K562 (cell line): ENCODE results near the gene PRKAR2B. TPM values are rescaled to one million over a fixed set of nuclear protein-coding genes. Genes with fewer than 3 reads are reported as not detected.
A peak's percentile ranks its signal among the peaks of the same experiment; 100 is the strongest.

Experiments
- ATAC-seq: fragments of 200-7000 bp; cut with Tn5 transposase; 3 replicates; pipeline ENCODE4 v1.9.1; 2020; ENCODE audit warnings: moderate library complexity
- BruUV-seq: library from RNA; stranded (reverse); fragments of 400-500 nt; replicated peaks from 2 replicates; lab custom pipeline; 2021; lab: Mats Ljungman, UMichigan
- CTCF ChIA-PET: fragments of 300-600 bp; formaldehyde crosslinking; extraction: SDS; loops from one replicate; lab custom pipeline; 2021; ENCODE audit warnings: low intra/inter-chr PET ratio; lab: Yijun Ruan, JAX
- POLR2A ChIA-PET: fragments of 300-600, 350-650 bp; sonication (Branson Sonifier 250); formaldehyde crosslinking; extraction: SDS; loops from one replicate; lab custom pipeline; 2021; ENCODE audit warnings: antibody characterized with exemption, inconsistent platforms; lab: Yijun Ruan, JAX
- DNase-seq, 4 experiments: peaks; one replicate each; pipeline versions ENCODE4 v3.0.0 to v3.0.0-alpha.2; 2011 to 2018; ENCODE audit warnings: low spot score in 3 of 4, mixed read lengths in 3 of 4; ENCODE audit errors: extremely low read depth in 1 of 4
- FAIRE-seq: peaks from 2 replicates; lab custom pipeline; 2011; peaks lifted over from hg19 to GRCh38; lab: Jason Lieb, UNC
- H2AFZ ChIP-seq: 2 replicates; pipeline ENCODE4 v1.6.0; 2011; ENCODE audit warnings: low read depth, low read length, control low read depth, inconsistent platforms
- H3K27ac ChIP-seq: fragments of 200-600 bp; 3 replicates; pipeline ENCODE4 v1.8.0; 2011; ENCODE audit warnings: low read depth, mild to moderate bottlenecking, control low read depth, inconsistent platforms, low read length, moderate library complexity, mixed read lengths; ENCODE audit errors: extremely low read depth
- H3K27me3 ChIP-seq, 2 experiments: fragments of 300-600 bp in 1 of 2; 2 replicates in 1 of 2; 3 replicates in 1 of 2; pipeline versions ENCODE4 v1.6.0 to v1.8.0; 2011; ENCODE audit warnings: inconsistent platforms in 2 of 2, low read length in 2 of 2, mild to moderate bottlenecking in 1 of 2, mixed read lengths in 1 of 2, moderate library complexity in 1 of 2; ENCODE audit not compliant: control insufficient read depth in 2 of 2, insufficient read depth in 2 of 2
- H3K36me3 ChIP-seq: fragments of 300-600 bp; 3 replicates; pipeline ENCODE4 v1.8.0; 2011; ENCODE audit warnings: mild to moderate bottlenecking, low read length, inconsistent platforms; ENCODE audit not compliant: control insufficient read depth, insufficient read depth
- H3K4me1 ChIP-seq, 2 experiments: fragments of 200-600 bp in 1 of 2; replicated peaks in 1 of 2; 2 replicates in 1 of 2; 3 replicates in 1 of 2; pipeline versions ENCODE4 v1.5.1 to v1.8.0; 2011; ENCODE audit warnings: inconsistent platforms in 2 of 2, low read length in 2 of 2, mild to moderate bottlenecking in 1 of 2, mixed read lengths in 1 of 2, moderate library complexity in 1 of 2; ENCODE audit not compliant: control insufficient read depth in 2 of 2, insufficient read depth in 2 of 2
- H3K4me2 ChIP-seq: 2 replicates; pipeline ENCODE4 v1.6.1; 2011; ENCODE audit warnings: low read length, control low read depth, inconsistent platforms, mixed read lengths; ENCODE audit not compliant: insufficient read depth
- H3K4me3 ChIP-seq: fragments of 200-600 bp; sonication (generic), shearing (Covaris generic); 2 replicates; pipeline ENCODE4 v1.5.1; 2016; ENCODE audit warnings: control low read depth, inconsistent platforms
- H3K79me2 ChIP-seq: fragments of 200-600 bp; 3 replicates; pipeline ENCODE4 v1.8.0; 2011; ENCODE audit warnings: low read length, inconsistent platforms; ENCODE audit not compliant: control insufficient read depth, insufficient read depth
- H3K9ac ChIP-seq, 2 experiments: 2 replicates each; pipeline versions ENCODE4 v1.6.0 to v1.6.1; 2011; ENCODE audit warnings: low read depth in 2 of 2, low read length in 2 of 2, control low read depth in 1 of 2, inconsistent platforms in 1 of 2, mild to moderate bottlenecking in 1 of 2, mixed read lengths in 1 of 2; ENCODE audit not compliant: insufficient read depth in 1 of 2
- H3K9me1 ChIP-seq: one replicate; pipeline ENCODE4 v1.6.0; 2011; ENCODE audit warnings: inconsistent platforms, mild to moderate bottlenecking, low read length, moderate library complexity; ENCODE audit not compliant: control insufficient read depth, insufficient read depth
- H3K9me3 ChIP-seq: replicated peaks from 2 replicates; pipeline ENCODE4 v1.5.1; 2011; ENCODE audit warnings: low read depth, low read length, inconsistent platforms; ENCODE audit not compliant: control insufficient read depth, insufficient read depth
- H4K20me1 ChIP-seq: replicated peaks from 2 replicates; pipeline ENCODE4 v1.6.1; 2011; ENCODE audit warnings: low read length, inconsistent platforms, mixed read lengths; ENCODE audit not compliant: control insufficient read depth, insufficient read depth
- CHD4 ChIP-seq: fragments of 200-600 bp; sonication (generic); IDR thresholded peaks from 3 replicates; pipeline ENCODE4 v1.6.1; 2012; ENCODE audit warnings: low read depth, mild to moderate bottlenecking, mixed read lengths, low read length, inconsistent platforms; ENCODE audit not compliant: insufficient read depth, insufficient replicate concordance, poor library complexity, severe bottlenecking
- EP400 ChIP-seq: fragments of 450-650 bp; IDR thresholded peaks from 2 replicates; pipeline ENCODE4 v1.6.1; 2017; ENCODE audit warnings: antibody characterized with exemption, mild to moderate bottlenecking, moderate library complexity
- GATA2 ChIP-seq: sonication (generic); formaldehyde crosslinking; IDR thresholded peaks from 2 replicates; pipeline ENCODE4 v1.4.0; 2020; ENCODE audit warnings: mild to moderate bottlenecking, missing genetic modification reagents
- MEF2D ChIP-seq: conservative IDR thresholded peaks from 2 replicates; pipeline ENCODE4 v1.6.1; 2016; ENCODE audit warnings: low read depth, missing genetic modification characterization, missing compliant biosample characterization
- NFE2 ChIP-seq: IDR thresholded peaks from 2 replicates; pipeline ENCODE4 v1.6.1; 2014; ENCODE audit warnings: antibody characterized with exemption, low read depth
- ZFP1 ChIP-seq: fragments of 450-650 bp; formaldehyde crosslinking; IDR thresholded peaks from 2 replicates; pipeline ENCODE4 v1.4.0; 2020; ENCODE audit warnings: mild to moderate bottlenecking, mixed read lengths
- ZNF512 ChIP-seq: IDR thresholded peaks from 2 replicates; pipeline ENCODE4 v1.6.1; 2016; ENCODE audit warnings: missing genetic modification characterization, missing compliant biosample characterization
- ZNF740 ChIP-seq, 3 experiments: fragments of 200-800 bp in 1 of 3; sonication (Bioruptor generic) in 1 of 3; sonication (generic) in 1 of 3; formaldehyde crosslinking in 1 of 3; IDR thresholded peaks; 2 replicates each; pipeline versions ENCODE4 v1.6.1 to v1.8.0; 2016 to 2022; ENCODE audit warnings: mild to moderate bottlenecking in 2 of 3, missing compliant biosample characterization in 2 of 3, missing genetic modification characterization in 2 of 3, missing genetic modification reagents in 1 of 3
- WGBS: fragments of 100-300 bp; shearing (Covaris generic); methylation state at CpG from one replicate; pipeline ENCODE4 v1.1.6; 2016; ENCODE audit warnings: low coverage, mixed read lengths; ENCODE audit not compliant: insufficient coverage; ENCODE audit errors: missing lambda C conversion rate; 5-methylcytosine and 5-hydroxymethylcytosine counted together
- in situ Hi-C: fragments of 300-500 bp; cut with MboI; formaldehyde crosslinking; loops from 4 replicates; pipeline ENCODE4 v1.15.0; 2018; ENCODE audit warnings: inconsistent platforms, mixed read lengths
- intact Hi-C: fragments of 100-400 bp; cut with micrococcal nuclease; formaldehyde crosslinking; loops from 2 replicates; pipeline ENCODE4 v1.14.2; 2022
- polyA plus RNA-seq, 8 experiments: library from polyadenylated mRNA; depleted of rRNA in 4 of 8; stranded (reverse) in 5 of 8; unstranded in 3 of 8; fragments of >200 nt; fragmentation: Nextera tagmentation in 2 of 8; fragmentation: Illumina TruSeq in 1 of 8; extraction: Ambion mirVana in 2 of 8; extraction: Trizol in 1 of 8; gene quantifications; 2 replicates each; pipeline versions ENCODE4 v1.2.1 to v1.2.3, GENCODE V29; 2011 to 2014; ENCODE audit warnings: inconsistent platforms in 1 of 8, missing spikeins in 1 of 8
- total RNA-seq, 7 experiments: library from RNA; depleted of rRNA in 6 of 7; stranded (reverse); fragments of >200 nt in 6 of 7; fragmentation: Illumina TruSeq in 2 of 7; extraction: Trizol in 2 of 7; gene quantifications; 2 replicates each; pipeline versions ENCODE4 v1.2.1 to v1.2.3, GENCODE V29; 2011 to 2021; ENCODE audit warnings: low replicate concordance in 1 of 7

PRKAR2B gene
- total and polyA plus RNA-seq, 9 of the 15 experiments (the other 6 are each of a cell fraction or from before 2014, with no cell fraction given) = 59.0 to 173 (median 129) TPM

GRCh38 chr7:107024906-107025305 is 19.6 kb upstream of the PRKAR2B start:
- Histone ChIP-seq H3K36me3 (no peaks in the 10 kb centered on the region), H2AFZ (peak overlapping the region; percentile 77), H3K79me2 (no peaks in the 10 kb centered on the region), H3K4me1 (peaks cover 39 to 53% of the 10 kb centered on the region in 2 experiments), H3K4me2 (peak overlapping the region; percentile 32; the same call in 1 of the 2 replicates), H3K4me3 (no peak overlapping the region), H3K27me3 (no peaks in the 10 kb centered on the region), H3K27ac (peak overlapping the region; percentile 54; the same call in 2 of the 3 replicates), H3K9me3 (peaks cover 5% of the 10 kb centered on the region), H3K9ac (peak overlapping the region in 1 of 2 experiments; percentile 5; a peak in 2 of 4 replicates), H4K20me1 (no peaks in the 10 kb centered on the region), H3K9me1 (no peaks in the 10 kb centered on the region)
- no TSS peak for BruUV-seq
- CTCF ChIA-PET = no interaction called here
- TF ChIP-seq NFE2 (0 out of 2 replicates have a peak, but pooled peaks have one; percentile 1), GATA2 (CRISPR knock-in tag) (0 out of 2 replicates have a peak, but pooled peaks have one; percentile 24), EP400 (no peak), MEF2D (tag) (0 out of 2 replicates have a peak, but pooled peaks have one; percentile 17), ZFP1 (CRISPR knock-in tag) (no peak), CHD4 (peak; percentile 14), ZNF740 (CRISPR knock-in tag; IDR thresholded peaks at IDR 0.05) (no peak), ZNF740 (tag; IDR thresholded peaks at IDR 0.05) (peak in 1 of 2 experiments; percentile 24; a peak in 1 of 4 replicates), ZNF512 (tag) (peak; percentile 80)
- WGBS = 32% methylated on average over 2 of the region's 2 CpGs
- POLR2A ChIA-PET = interaction anchor here (0.8 to 3.8 kb wide), 9 partner anchors 8 to 46 kb away, joined by 3 to 34 read pairs (median 4); no protein-coding TSS in a partner anchor
- DNase-seq (no peak), FAIRE-seq (no peak), ATAC-seq (no peak)
- intact Hi-C loops (no loop called here), in situ Hi-C loops (no loop called here)
